GM18858 (cell line): ENCODE measurements around the gene DNAAF3.

Experiments
- ATAC-seq: cut with Tn5 transposase; IDR thresholded peaks from one replicate; pipeline ENCODE4 v1.9.1; 2021; ENCODE audit not compliant: unreplicated experiment

The DNAAF3 gene

DNA sequence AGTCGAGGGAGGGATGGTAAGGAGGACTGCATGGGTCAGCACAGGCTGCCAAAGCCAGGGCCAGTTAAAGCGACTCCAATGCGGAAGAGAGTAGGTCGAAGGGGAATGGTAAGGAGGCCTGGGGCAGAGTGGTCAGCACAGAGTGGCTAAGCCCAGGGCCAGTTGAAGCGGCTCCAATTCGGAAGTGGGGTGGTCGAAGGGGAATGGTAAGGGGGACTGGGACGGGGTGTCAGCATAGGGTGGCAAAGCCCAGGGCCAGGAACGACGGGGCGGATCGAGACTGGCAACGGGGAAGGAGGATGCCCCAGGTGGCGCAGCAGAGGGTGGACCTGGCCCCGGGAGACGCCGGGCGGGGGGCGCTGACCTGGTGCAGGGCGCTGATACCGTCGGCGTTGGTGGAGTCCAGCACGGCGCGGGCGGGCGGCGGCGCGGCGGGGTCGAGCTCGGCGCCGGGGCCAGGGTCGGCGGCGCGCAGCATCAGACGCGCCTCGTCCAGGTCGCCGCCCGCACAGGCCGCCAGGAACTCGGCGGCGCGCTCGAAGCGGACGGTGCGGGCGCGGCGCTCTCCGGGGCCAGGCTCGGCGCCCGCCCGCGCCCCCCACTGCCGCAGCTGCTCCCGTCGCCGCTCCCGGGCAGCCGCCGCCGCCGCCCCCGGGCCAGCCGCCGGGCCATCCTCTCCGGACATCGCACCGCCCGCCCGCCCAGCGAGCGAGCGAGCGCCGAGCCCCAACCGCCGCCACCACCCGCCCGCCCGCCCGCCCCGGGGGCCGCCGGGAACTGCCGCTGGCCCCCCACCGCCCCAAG is 49.4 kb downstream of the DNAAF3 start, which contains the start of gene PPP1R12C:
Gene PPP1R12C (minus strand): TSS at position 779 of the 804 bp plus-strand sequence. CDS start 94 bp downstream, at position 685.
- ATAC-seq: no peak

DNA sequence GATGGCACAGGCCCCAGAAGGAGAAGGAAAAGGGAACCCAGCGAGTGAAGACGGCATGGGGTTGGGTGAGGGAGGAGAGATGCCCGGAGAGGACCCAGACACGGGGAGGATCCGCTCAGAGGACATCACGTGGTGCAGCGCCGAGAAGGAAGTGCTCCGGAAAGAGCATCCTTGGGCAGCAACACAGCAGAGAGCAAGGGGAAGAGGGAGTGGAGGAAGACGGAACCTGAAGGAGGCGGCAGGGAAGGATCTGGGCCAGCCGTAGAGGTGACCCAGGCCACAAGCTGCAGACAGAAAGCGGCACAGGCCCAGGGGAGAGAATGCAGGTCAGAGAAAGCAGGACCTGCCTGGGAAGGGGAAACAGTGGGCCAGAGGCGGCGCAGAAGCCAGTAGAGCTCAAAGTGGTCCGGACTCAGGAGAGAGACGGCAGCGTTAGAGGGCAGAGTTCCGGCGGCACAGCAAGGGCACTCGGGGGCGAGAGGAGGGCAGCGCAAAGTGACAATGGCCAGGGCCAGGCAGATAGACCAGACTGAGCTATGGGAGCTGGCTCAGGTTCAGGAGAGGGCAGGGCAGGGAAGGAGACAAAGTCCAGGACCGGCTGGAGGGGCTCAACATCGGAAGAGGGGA is 50.1 kb downstream of the DNAAF3 start:
- ATAC-seq: no peak

DNA sequence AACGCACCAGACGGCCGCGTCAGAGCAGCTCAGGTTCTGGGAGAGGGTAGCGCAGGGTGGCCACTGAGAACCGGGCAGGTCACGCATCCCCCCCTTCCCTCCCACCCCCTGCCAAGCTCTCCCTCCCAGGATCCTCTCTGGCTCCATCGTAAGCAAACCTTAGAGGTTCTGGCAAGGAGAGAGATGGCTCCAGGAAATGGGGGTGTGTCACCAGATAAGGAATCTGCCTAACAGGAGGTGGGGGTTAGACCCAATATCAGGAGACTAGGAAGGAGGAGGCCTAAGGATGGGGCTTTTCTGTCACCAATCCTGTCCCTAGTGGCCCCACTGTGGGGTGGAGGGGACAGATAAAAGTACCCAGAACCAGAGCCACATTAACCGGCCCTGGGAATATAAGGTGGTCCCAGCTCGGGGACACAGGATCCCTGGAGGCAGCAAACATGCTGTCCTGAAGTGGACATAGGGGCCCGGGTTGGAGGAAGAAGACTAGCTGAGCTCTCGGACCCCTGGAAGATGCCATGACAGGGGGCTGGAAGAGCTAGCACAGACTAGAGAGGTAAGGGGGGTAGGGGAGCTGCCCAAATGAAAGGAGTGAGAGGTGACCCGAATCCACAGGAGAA is 50.9 kb downstream of the DNAAF3 start:
- no peak for ATAC-seq

DNA sequence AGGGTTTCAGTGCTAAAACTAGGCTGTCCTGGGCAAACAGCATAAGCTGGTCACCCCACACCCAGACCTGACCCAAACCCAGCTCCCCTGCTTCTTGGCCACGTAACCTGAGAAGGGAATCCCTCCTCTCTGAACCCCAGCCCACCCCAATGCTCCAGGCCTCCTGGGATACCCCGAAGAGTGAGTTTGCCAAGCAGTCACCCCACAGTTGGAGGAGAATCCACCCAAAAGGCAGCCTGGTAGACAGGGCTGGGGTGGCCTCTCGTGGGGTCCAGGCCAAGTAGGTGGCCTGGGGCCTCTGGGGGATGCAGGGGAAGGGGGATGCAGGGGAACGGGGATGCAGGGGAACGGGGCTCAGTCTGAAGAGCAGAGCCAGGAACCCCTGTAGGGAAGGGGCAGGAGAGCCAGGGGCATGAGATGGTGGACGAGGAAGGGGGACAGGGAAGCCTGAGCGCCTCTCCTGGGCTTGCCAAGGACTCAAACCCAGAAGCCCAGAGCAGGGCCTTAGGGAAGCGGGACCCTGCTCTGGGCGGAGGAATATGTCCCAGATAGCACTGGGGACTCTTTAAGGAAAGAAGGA is 51.8 kb downstream of the DNAAF3 start:
- no peak for ATAC-seq

DNA sequence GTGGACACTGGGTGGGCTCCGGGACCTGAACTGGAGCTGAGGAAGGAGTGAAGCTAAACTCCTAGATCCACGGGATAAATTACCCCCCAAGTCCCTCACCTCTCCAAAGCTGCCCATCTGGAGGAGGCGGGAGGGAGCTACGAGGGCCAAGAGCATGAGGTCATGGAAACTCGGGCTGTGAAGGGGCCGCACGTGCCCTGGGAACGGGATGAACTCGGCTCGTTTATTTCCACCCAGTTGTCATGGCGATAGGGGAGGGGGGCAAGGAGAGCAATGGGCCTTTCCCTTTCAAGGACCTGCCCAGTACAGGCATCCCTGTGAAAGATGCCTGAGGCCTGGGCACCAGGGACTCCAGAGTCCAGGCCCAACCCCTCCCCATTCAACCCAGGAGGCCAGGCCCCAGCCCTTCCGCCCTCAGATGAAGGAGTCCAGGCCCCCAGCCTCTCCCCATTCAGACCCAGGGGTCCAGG is 52.8 kb downstream of the DNAAF3 start:
- ATAC-seq: no peak

DNA sequence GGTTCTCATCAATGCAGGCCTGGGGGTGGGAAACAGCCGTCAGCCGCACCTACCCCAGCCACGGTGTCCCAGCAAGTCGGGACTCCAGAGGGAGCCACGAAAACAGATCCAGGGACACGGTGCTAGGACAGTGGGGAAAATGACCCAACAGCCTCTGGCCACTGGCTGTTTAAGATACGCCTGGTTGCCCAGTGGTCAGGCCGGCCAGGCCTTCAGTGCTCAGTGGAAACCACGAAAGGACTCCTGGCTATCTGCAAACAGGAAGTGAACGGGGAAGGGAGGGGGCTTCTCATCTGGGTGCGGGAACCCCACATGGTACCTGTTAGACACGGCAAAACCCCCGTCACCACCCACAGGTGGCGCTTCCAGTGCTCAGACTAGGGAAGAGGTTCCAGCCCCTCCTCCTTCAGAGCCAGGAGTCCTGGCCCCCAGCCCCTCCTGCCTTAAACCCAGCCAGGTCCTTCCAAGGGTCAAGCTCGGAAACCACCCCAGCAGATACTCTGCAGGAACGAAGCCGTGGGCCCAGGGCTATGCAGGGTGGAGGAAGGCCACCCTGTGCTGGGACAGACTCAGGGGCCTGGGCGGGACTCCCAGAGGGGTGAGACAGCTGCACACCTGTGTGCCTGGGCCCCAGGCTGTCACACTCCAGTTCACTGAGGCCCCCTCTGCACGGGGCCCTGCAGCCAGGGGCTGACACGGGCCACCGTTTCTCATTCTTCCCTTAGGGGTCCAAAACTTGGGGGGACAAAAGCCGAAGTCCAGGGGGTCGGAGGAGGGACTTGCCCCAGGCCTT is 53.4 kb downstream of the DNAAF3 start:
- no peak for ATAC-seq

DNA sequence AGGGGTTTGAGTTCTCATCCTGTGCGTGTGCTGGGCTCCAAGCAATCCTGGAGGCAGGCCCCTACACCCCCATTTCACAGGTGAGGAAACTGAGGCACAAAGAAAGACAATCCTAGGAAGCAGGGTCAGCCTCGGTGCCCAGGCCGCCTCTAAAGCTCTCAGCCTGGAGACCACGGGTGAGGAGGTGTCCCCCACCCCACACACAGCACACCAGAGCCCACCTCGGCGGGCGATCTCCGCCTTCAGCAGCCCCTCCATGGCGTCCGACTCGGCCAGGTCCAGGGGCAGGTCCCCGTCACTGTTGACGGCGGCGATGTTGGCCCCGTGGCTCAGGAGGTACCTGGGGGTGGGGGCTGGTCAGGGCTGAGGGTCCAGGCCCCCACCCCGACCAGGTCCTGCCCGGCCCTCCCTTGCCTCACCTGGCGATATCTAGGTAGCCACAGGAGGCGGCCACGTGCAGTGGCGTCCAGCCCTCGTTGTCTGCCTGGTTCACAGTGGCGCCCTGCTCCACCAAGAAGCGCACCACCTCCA is 54.1 kb downstream of the DNAAF3 start:
- no peak for ATAC-seq

DNA sequence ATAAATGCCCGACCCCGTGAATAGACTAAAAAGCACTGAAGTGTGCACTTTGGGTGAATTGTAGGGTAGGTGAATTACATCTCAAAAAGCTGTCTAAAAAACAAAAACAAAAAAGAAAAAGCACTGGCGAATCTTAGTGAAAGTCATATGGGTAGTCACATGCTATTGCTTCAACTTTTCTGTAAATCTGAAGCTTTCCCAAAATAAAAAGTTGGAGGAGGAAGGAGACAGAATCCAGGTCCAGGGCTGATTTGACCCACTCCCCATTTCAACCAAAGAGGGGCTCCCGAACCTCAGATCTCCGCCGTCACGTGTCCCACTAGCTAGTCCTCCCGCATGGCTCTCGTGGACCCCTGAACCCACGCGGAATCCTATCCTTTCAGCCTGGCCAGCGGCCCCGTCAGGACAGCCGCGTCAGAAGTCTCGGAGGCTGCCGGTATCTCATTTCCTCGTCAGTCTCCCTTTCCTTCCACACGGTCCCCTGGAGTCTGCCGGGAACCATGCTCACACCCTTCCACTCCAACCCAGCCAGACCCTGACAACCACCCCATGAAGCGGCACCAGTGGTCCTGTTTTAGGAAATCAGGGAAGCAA is 55.1 kb downstream of the DNAAF3 start:
- ATAC-seq: no peak

DNA sequence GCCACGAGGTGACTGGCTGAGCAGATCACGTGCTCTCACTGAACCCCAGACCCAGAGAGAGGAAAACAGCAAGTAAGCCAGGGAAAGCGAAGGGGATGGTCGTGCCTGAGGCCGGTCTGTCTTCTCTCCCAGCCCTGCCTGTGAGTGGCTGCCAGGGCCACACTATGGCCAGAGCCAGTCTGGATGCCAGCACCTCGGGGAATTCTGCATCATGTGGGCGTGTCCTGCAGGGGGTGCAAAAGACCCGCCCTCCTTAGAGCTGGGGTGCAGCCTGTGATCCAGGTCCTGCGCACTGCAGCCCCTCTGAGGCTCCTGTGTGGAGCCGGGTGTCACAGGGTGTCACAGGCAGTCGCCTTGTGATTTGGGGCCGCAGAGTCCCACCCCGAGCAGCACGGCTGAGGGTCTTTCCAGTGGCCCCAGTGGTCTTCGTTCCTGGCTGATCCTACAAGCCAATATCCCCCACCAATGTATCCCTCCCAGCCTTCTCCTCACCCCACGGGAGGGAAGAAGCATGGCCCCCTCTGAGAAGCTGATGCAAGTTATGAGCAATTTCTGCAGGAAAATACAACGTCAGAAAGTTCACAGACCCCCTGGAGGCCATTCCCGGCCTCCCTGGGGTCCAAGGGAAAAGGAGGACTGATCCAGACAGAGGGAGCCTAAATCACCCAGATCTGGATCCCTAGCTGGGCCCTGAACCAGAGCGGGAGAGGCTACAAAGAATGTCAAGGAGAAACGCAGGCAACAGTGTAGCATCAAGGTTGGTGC is 56.7 kb downstream of the DNAAF3 start:
- no peak for ATAC-seq
